CD4-positive, alpha-beta T cell (primary cell): Measurements from ENCODE around the gene ENPP7. TPM values are rescaled to one million over a fixed set of nuclear protein-coding genes. Genes with fewer than 3 reads are reported as not detected.

ENCODE experiments used
- ATAC-seq: fragments of 200-7000 bp; cut with Tn5 transposase; one replicate; pipeline ENCODE4 v1.10.0; 2022; ENCODE audit warnings: mild to moderate bottlenecking; ENCODE audit not compliant: poor library complexity
- CTCF ChIA-PET: fragments of 350-600 bp; sonication (Branson Sonifier 250); formaldehyde crosslinking; loops from one replicate; lab custom pipeline; 2021; ENCODE audit warnings: antibody characterized with exemption, inconsistent platforms; lab: Charles Lee
- POLR2A ChIA-PET: fragments of 350-600 bp; sonication (Branson Sonifier 250); formaldehyde crosslinking; loops from one replicate; lab custom pipeline; 2021; ENCODE audit warnings: antibody characterized with exemption, inconsistent platforms; lab: Charles Lee
- DNase-seq, 14 experiments: peaks; one replicate each; pipeline ENCODE4 v3.0.0-alpha.2; 2013 to 2020; ENCODE audit warnings: mixed read lengths in 2 of 14
- H3K27ac ChIP-seq, 2 donors: one replicate each; pipeline versions ENCODE4 v1.5.1 to v1.7.0; 2013; ENCODE audit warnings: low read length in 2 of 2, low read depth in 1 of 2, mild to moderate bottlenecking in 1 of 2
- H3K27me3 ChIP-seq, 2 experiments: 1 replicate in 1 of 2; 2 replicates in 1 of 2; pipeline versions ENCODE4 v1.6.1 to v1.7.0; 2013; ENCODE audit warnings: low read length in 2 of 2, control low read depth in 1 of 2, mild to moderate bottlenecking in 1 of 2, moderate library complexity in 1 of 2; ENCODE audit not compliant: insufficient read depth in 2 of 2, control insufficient read depth in 1 of 2
- H3K36me3 ChIP-seq: one replicate; pipeline ENCODE4 v1.6.1; 2013; ENCODE audit warnings: low read length, control low read depth; ENCODE audit not compliant: insufficient read depth
- H3K4me1 ChIP-seq: one replicate; pipeline ENCODE4 v1.6.1; 2013; ENCODE audit warnings: low read length, control low read depth; ENCODE audit not compliant: insufficient read depth
- H3K4me3 ChIP-seq: one replicate; pipeline ENCODE4 v1.5.1; 2013; ENCODE audit warnings: mild to moderate bottlenecking, low read length, moderate library complexity
- H3K9me3 ChIP-seq, 2 experiments: 1 replicate in 1 of 2; 2 replicates in 1 of 2; pipeline versions ENCODE4 v1.6.1 to v1.7.0; 2013; ENCODE audit warnings: low read length in 2 of 2, mild to moderate bottlenecking in 2 of 2, control low read depth in 1 of 2, moderate library complexity in 1 of 2; ENCODE audit not compliant: control insufficient read depth in 1 of 2, insufficient read depth in 1 of 2
- H3K27ac Mint-ChIP-seq: one replicate; pipeline ENCODE4 v1.8.0; 2020; ENCODE audit warnings: mixed read lengths
- H3K27me3 Mint-ChIP-seq: one replicate; pipeline ENCODE4 v1.8.0; 2021; ENCODE audit warnings: mixed read lengths
- H3K36me3 Mint-ChIP-seq: one replicate; pipeline ENCODE4 v1.8.0; 2021; ENCODE audit warnings: low read depth, mixed read lengths
- H3K4me1 Mint-ChIP-seq: one replicate; pipeline ENCODE4 v1.8.0; 2021; ENCODE audit warnings: low read depth, mixed read lengths
- H3K4me3 Mint-ChIP-seq: one replicate; pipeline ENCODE4 v1.8.0; 2020; ENCODE audit warnings: mild to moderate bottlenecking, mixed read lengths
- H3K9me3 Mint-ChIP-seq: one replicate; pipeline ENCODE4 v1.8.0; 2020; ENCODE audit warnings: mixed read lengths
- intact Hi-C, 2 experiments: fragments of 100-400 bp; cut with DNase I in 1 of 2; cut with micrococcal nuclease in 1 of 2; formaldehyde crosslinking; loops; one replicate each; pipeline versions ENCODE4 v1.15.1 to v1.9.0; 2023 to 2025; cut with DNase I, micrococcal nuclease
- total RNA-seq, 174 experiments: library from RNA in 2 of 174; stranded (reverse) in 2 of 174; gene quantifications; one replicate each; pipeline ENCODE4 v1.2.3 and lab custom pipeline; 2021 to 2026
- TF ChIP-seq, protein P1 (sequence below): fragments of 200-600 bp; IDR thresholded peaks from one replicate; pipeline ENCODE4 v1.8.0; 2022; ENCODE audit warnings: antibody characterized with exemption, mild to moderate bottlenecking

Gene ENPP7
- total RNA-seq, 2 experiments from 2014 or later: not detected

DNA sequence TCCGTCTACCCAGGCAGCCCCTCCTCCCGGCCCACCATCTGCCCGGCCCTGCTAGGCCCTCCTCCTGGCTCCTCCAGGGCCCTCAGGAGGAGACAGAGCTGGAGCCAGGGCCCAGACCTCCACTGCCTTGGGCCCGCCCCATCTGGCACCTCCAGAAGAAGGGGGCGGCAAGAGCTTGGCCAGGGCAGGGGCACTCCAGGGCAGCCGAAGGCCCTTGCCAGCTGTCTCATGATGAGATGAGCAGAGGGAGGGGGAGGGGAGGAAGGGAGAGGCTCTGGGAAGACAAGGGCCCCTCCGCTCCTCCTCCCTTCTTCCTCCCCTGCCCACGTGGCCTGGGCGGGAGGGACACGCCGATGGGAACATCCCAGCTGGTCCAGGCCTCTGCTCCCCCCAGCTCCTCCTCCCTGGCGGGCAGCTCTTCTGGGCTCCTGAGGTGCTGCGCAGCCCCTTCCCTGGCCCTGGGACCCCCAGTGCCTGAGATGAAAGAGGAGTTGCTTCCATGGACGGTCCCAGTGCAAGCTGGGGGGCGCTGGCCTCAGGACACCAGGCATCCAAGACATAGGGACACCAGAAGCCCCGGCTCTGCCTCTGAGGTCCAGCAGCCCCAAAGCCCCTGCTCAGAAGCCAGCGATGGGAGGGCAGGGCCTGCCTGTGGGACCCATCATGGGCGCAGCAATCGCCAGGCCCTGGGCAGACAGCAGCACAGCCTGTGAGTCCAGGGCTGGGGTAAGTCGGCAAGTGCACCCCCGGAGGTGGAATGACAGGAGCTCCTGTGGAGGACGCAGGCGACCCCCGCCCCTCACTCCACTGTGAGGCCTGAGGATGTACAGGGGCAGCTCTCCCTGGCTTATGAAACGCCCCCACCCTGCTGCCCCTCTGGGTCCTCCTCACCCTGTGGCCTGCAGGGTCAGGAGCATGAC, 23.6 kb upstream of the ENPP7 start:
- Mint-ChIP-seq H3K27ac (no peak overlapping the region), H3K4me3 (no peak overlapping the region), H3K9me3 (no peaks in the 10 kb centered on the region), H3K4me1 (no peaks in the 10 kb centered on the region), H3K27me3 (peaks cover 15% of the 10 kb centered on the region), H3K36me3 (no peaks in the 10 kb centered on the region)
- TF ChIP-seq, protein P1, sequence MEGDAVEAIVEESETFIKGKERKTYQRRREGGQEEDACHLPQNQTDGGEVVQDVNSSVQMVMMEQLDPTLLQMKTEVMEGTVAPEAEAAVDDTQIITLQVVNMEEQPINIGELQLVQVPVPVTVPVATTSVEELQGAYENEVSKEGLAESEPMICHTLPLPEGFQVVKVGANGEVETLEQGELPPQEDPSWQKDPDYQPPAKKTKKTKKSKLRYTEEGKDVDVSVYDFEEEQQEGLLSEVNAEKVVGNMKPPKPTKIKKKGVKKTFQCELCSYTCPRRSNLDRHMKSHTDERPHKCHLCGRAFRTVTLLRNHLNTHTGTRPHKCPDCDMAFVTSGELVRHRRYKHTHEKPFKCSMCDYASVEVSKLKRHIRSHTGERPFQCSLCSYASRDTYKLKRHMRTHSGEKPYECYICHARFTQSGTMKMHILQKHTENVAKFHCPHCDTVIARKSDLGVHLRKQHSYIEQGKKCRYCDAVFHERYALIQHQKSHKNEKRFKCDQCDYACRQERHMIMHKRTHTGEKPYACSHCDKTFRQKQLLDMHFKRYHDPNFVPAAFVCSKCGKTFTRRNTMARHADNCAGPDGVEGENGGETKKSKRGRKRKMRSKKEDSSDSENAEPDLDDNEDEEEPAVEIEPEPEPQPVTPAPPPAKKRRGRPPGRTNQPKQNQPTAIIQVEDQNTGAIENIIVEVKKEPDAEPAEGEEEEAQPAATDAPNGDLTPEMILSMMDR: no peak
- ATAC-seq (no peak), DNase-seq (no peak)
- Histone ChIP-seq H3K4me3 (no peak overlapping the region), H3K27ac (no peak overlapping the region), H3K36me3 (no peaks in the 10 kb centered on the region), H3K27me3 (peaks cover 0 to 2% of the 10 kb centered on the region in 2 experiments), H3K4me1 (peaks cover 8% of the 10 kb centered on the region), H3K9me3 (peaks cover 0 to 6% of the 10 kb centered on the region in 2 experiments)
- POLR2A ChIA-PET: no interaction called here
- intact Hi-C loops: no loop called here
- CTCF ChIA-PET: no interaction called here

DNA sequence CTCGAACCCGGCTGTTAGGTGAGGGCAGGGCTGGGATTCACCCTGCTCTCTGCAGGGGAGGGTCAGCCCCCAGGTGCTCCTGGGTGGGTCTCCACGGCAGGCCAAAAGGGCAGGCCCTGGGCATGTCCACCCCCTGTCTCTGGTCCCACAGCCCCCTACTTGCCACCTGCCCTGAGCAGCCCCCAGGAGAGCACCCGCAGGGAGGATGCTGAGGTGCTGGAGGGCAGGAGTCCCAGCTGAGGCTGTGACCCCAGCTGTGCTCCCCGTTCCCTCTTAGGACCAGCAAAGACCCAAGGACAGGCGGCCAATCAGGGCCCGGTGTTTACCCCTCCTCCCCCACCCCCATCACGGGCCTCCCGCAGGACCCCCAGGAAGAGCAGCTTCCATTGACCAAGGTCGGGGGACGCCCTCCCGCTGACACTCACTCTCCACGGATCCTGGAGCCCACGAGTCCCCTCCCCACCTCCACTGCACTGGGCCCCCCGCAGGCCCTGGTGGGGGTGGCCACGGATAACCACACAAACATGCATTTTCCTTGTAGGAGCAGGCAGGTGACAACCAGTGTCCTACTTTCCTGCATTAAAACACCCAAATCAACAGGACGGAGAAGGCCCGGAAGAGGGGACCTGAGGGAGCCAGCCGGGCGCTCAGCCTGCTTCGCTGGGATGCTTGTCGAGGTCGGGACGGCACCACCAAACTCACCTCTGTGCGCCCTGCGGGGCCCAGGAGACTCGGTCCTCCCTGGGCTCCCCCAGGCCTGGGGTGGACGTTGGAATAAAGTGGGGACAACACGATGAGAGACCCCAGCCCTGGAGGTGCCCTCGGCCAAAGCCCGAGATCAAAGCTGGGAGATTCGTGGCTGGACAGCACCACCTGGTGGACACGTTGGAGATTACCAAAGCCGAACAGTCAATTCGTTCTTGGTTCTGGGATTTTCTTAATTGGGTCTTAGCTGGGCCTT, 22.5 kb upstream of the ENPP7 start:
- no peak overlapping the region for H3K27ac ChIP-seq
- H3K36me3 Mint-ChIP-seq: no peaks in the 10 kb centered on the region
- H3K9me3 Mint-ChIP-seq: no peaks in the 10 kb centered on the region
- ATAC-seq: peak; percentile 66
- peaks cover 0 to 10% of the 10 kb centered on the region in 2 experiments for H3K9me3 ChIP-seq
- H3K27me3 Mint-ChIP-seq: peaks cover 15% of the 10 kb centered on the region
- ChIA-PET CTCF (interaction anchor here (0.7 to 2.4 kb wide), 5 partner anchors 13 to 258 kb away, joined by 3 to 5 read pairs (median 3); no protein-coding TSS in a partner anchor), POLR2A (no interaction called here)
- no peak overlapping the region for H3K27ac Mint-ChIP-seq
- intact Hi-C loops: no loop called here
- TF ChIP-seq, protein P1: peak; percentile 87
- no peaks in the 10 kb centered on the region for H3K36me3 ChIP-seq
- H3K4me1 Mint-ChIP-seq: no peaks in the 10 kb centered on the region
- peak overlapping the region; percentile 22 for H3K4me3 ChIP-seq
- peaks cover 8% of the 10 kb centered on the region for H3K4me1 ChIP-seq
- H3K4me3 Mint-ChIP-seq: no peak overlapping the region
- peak; percentile 32 to 77 (median 52) for DNase-seq
- peaks cover 0 to 2% of the 10 kb centered on the region in 2 experiments for H3K27me3 ChIP-seq

DNA sequence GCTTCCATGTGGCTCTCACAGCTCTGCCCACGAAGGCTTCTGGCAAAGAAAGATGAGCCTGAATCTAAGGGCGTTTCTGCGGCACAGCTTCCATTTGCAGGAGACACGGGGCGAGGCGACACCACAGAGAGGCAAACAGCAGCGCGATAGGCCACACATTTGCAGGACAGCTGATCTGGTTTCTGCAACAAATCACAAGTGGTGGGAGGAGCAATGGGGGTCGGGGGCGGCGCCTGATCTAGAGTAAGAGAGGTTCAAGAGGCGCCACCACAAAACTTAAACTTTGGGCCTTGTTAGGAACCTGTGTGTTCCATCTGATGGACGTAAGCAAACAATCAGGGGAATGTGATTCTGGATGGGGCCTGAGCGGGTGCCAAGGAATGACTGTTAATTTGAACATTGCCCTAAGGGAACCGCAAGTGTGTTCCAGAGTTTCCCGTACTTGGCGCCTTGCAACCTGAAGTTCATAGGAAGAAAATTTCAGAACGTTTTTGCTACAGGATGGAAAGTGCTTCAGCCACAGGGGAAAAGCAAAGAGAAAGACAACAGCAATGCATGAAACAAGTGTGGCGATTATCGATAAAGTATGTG, 18.9 kb upstream of the ENPP7 start:
- H3K4me3 ChIP-seq: no peak overlapping the region
- H3K4me3 Mint-ChIP-seq: no peak overlapping the region
- peaks cover 28% of the 10 kb centered on the region for H3K27me3 Mint-ChIP-seq
- no peak overlapping the region for H3K27ac Mint-ChIP-seq
- ChIA-PET POLR2A (no interaction called here), CTCF (no interaction called here)
- peaks cover 0 to 9% of the 10 kb centered on the region in 2 experiments for H3K27me3 ChIP-seq
- no peaks in the 10 kb centered on the region for H3K9me3 Mint-ChIP-seq
- intact Hi-C loops: no loop called here
- H3K27ac ChIP-seq: no peak overlapping the region
- peaks cover 8% of the 10 kb centered on the region for H3K4me1 ChIP-seq
- peaks cover 0 to 4% of the 10 kb centered on the region in 2 experiments for H3K9me3 ChIP-seq
- DNase-seq (no peak), ATAC-seq (no peak)
- H3K4me1 Mint-ChIP-seq: no peaks in the 10 kb centered on the region
- TF ChIP-seq, protein P1: no peak
- H3K36me3 ChIP-seq: no peaks in the 10 kb centered on the region
- H3K36me3 Mint-ChIP-seq: no peaks in the 10 kb centered on the region
